Gastrocnemius medialis (tissue), 4 donors: ENCODE data around the gene TCP11.

ENCODE experiments used
- CTCF ChIP-seq, 5 experiments: fragments of 450-650 bp in 3 of 5; fragments of 200-600 bp in 2 of 5; sonication (generic) in 2 of 5; IDR thresholded peaks in 4 of 5; conservative IDR thresholded peaks in 1 of 5; 1 replicate in 4 of 5; 2 replicates in 1 of 5; pipeline ENCODE4 v1.5.1; 2016 to 2019; ENCODE audit warnings: antibody characterized with exemption in 5 of 5, mild to moderate bottlenecking in 3 of 5, moderate library complexity in 3 of 5
- POLR2A ChIP-seq, 2 donors: fragments of 450-650 bp; IDR thresholded peaks; one replicate each; pipeline ENCODE4 v1.6.1; 2017; ENCODE audit warnings: antibody characterized with exemption in 2 of 2, mild to moderate bottlenecking in 2 of 2, moderate library complexity in 2 of 2

GRCh38 chr6:35173044-35173426 lies 31.9 kb upstream of the TCP11 start:
- TF ChIP-seq POLR2A (IDR thresholded peaks at IDR 0.05) = no peak
- no peak for TF ChIP-seq CTCF (IDR thresholded peaks at IDR 0.05 in 4 of 5, conservative IDR thresholded peaks at IDR 0.05 in 1 of 5)
